ENCODE measurements around the gene GALE.

- no peak for TF ChIP-seq CTCF (IDR thresholded peaks at IDR 0.05)
- no peak for TF ChIP-seq POLR2A (IDR thresholded peaks at IDR 0.05)
- no peak for TF ChIP-seq POLR2AphosphoS5 (IDR thresholded peaks at IDR 0.05)
- TF ChIP-seq EP300 (IDR thresholded peaks at IDR 0.05): no peak
These were observed 3.9 kb downstream of the GALE start for GRCh38 chr1:23796466-23797271.

All from gastroesophageal sphincter (tissue), 3 donors.